Kidney (tissue), 14 donors: ENCODE measurements around the gene WDR64. TPM values are rescaled to one million over a fixed set of nuclear protein-coding genes. Genes with fewer than 3 reads are reported as not detected.

Experiments
- DNase-seq, 5 donors: peaks; one replicate each; pipeline ENCODE4 v3.0.0-alpha.2; 2013 to 2020
- FAIRE-seq: peaks from 2 replicates; lab custom pipeline; 2012; peaks lifted over from hg19 to GRCh38; lab: Jason Lieb, UNC
- H3K27ac ChIP-seq, 2 donors: one replicate each; pipeline ENCODE4 v1.7.0; 2013; ENCODE audit warnings: low read depth in 2 of 2, low read length in 2 of 2, inconsistent platforms in 1 of 2
- H3K27me3 ChIP-seq: one replicate; pipeline ENCODE4 v1.7.1; 2013; ENCODE audit warnings: low read length, inconsistent platforms; ENCODE audit not compliant: control insufficient read depth, insufficient read depth
- H3K36me3 ChIP-seq, 3 donors: one replicate each; pipeline versions ENCODE4 v1.7.0 to v1.7.1; 2013; ENCODE audit warnings: low read length in 3 of 3, control low read depth in 1 of 3, inconsistent platforms in 1 of 3; ENCODE audit not compliant: insufficient read depth in 3 of 3, control insufficient read depth in 2 of 3
- H3K4me1 ChIP-seq, 3 donors: one replicate each; pipeline versions ENCODE4 v1.7.0 to v1.7.1; 2013; ENCODE audit warnings: low read length in 3 of 3, inconsistent platforms in 1 of 3, low read depth in 1 of 3; ENCODE audit not compliant: control insufficient read depth in 2 of 3, insufficient read depth in 2 of 3
- H3K4me3 ChIP-seq, 3 donors: one replicate each; pipeline versions ENCODE4 v1.7.0 to v1.8.1; 2013; ENCODE audit warnings: low read length in 3 of 3, control low read depth in 1 of 3, inconsistent platforms in 1 of 3
- H3K9ac ChIP-seq, 3 donors: one replicate each; pipeline versions ENCODE4 v1.7.0 to v1.7.1; 2013; ENCODE audit warnings: low read length in 3 of 3, control low read depth in 1 of 3, inconsistent platforms in 1 of 3
- H3K9me3 ChIP-seq, 3 donors: one replicate each; pipeline versions ENCODE4 v1.7.0 to v1.7.1; 2013; ENCODE audit warnings: low read length in 3 of 3, control low read depth in 1 of 3, inconsistent platforms in 1 of 3; ENCODE audit not compliant: control insufficient read depth in 2 of 3, insufficient read depth in 1 of 3
- intact Hi-C: fragments of 100-400 bp; cut with DNase I; formaldehyde crosslinking; loops from one replicate; pipeline ENCODE4 v1.11.1; 2022
- polyA plus RNA-seq: library from polyadenylated mRNA; stranded (reverse); fragments of 350-450 nt; fragmentation: Illumina TruSeq; extraction: RNeasy Lipid Tissue Mini Kit (QIAGEN cat#74804); gene quantifications from one replicate; pipeline ENCODE4 v1.2.3, GENCODE V29; 2014; ENCODE audit warnings: low read depth, low replicate concordance; ENCODE audit not compliant: insufficient read depth
- total RNA-seq: library from RNA; stranded (reverse); fragmentation: NEBNext Ultra II Directional; extraction: Animal tissue kit (Norgen Biotek cat#: 25700); gene quantifications from one replicate; pipeline ENCODE4 v1.2.1, GENCODE V29; 2021
- TF ChIP-seq, protein P1 (sequence below): IDR thresholded peaks from 3 replicates; pipeline ENCODE4 v1.5.1; 2012; ENCODE audit warnings: mild to moderate bottlenecking, moderate library complexity, borderline replicate concordance; ENCODE audit not compliant: insufficient read depth; ENCODE audit errors: extremely low read depth
- donor health status: control.
- donor health status: control.
- donor health status: control.
- donor health status: control.
- donor health status: control.
- donor health status: DM: yes; HTN: yes; CAD: no.
- donor health status: Normal renal cell carcinoma (clear cell type).

Gene WDR64
- total and polyA plus RNA-seq, 2 donors from 2014 or later = not detected

- intact Hi-C loops = no loop called here
- Histone ChIP-seq H3K36me3 (no peaks in the 10 kb centered on the region), H3K9ac (no peak overlapping the region), H3K4me1 (no peaks in the 10 kb centered on the region), H3K27ac (no peak overlapping the region), H3K27me3 (no peaks in the 10 kb centered on the region), H3K9me3 (no peaks in the 10 kb centered on the region), H3K4me3 (no peak overlapping the region)
- TF ChIP-seq, protein P1, sequence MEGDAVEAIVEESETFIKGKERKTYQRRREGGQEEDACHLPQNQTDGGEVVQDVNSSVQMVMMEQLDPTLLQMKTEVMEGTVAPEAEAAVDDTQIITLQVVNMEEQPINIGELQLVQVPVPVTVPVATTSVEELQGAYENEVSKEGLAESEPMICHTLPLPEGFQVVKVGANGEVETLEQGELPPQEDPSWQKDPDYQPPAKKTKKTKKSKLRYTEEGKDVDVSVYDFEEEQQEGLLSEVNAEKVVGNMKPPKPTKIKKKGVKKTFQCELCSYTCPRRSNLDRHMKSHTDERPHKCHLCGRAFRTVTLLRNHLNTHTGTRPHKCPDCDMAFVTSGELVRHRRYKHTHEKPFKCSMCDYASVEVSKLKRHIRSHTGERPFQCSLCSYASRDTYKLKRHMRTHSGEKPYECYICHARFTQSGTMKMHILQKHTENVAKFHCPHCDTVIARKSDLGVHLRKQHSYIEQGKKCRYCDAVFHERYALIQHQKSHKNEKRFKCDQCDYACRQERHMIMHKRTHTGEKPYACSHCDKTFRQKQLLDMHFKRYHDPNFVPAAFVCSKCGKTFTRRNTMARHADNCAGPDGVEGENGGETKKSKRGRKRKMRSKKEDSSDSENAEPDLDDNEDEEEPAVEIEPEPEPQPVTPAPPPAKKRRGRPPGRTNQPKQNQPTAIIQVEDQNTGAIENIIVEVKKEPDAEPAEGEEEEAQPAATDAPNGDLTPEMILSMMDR = no peak
- FAIRE-seq (no peak), DNase-seq (no peak)
Measured at GRCh38 chr1:241713316-241713715, 61.2 kb downstream of the WDR64 start.

DNA sequence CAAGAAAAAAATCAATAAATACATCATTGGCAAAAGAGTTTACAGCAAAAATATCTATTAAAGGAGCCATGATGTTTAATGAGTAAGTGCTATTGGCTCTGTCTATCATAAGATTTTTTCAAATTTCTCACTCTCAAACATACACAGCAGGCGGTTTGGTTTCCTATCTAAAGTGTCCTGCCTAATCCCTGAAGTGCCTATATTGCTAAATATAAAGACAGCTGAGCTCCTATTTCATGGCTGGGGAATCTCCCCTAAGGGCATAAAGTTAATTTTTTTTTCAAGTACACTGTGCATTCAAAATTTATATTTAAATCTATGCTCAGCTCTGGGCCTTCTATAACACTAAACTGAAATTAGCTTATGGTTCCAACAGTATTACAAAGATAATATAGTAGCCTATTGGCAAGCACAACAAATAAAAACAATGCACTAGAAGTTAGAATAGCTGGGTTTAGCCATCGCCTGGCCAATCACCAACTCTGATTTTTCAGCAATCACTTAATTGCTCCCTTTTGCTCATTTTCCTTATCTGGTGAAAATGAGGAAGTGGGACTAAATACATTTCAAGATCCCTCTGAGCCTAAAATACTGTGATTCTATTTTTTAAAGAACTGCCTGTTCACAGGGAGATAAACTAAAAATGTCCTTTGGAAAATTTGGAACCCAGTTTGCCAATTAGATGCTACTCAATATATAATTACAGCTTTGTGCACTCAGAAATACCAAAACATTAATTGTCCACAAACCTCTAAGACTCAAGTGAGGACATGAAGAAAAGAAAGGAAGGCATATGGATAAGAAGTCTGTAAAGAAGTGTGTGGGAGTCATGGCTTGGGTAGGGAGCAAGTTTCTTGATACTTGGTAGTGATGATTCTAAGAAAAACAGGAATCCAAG is 62.5 kb downstream of the WDR64 start:
- FAIRE-seq (no peak), DNase-seq (no peak)
- no peak overlapping the region for H3K9ac ChIP-seq
- no peak overlapping the region for H3K4me3 ChIP-seq
- H3K4me1 ChIP-seq = no peaks in the 10 kb centered on the region
- no peaks in the 10 kb centered on the region for H3K36me3 ChIP-seq
- H3K27ac ChIP-seq = no peak overlapping the region
- intact Hi-C loops = no loop called here
- TF ChIP-seq, protein P1 = no peak
- no peaks in the 10 kb centered on the region for H3K9me3 ChIP-seq
- no peaks in the 10 kb centered on the region for H3K27me3 ChIP-seq

DNA sequence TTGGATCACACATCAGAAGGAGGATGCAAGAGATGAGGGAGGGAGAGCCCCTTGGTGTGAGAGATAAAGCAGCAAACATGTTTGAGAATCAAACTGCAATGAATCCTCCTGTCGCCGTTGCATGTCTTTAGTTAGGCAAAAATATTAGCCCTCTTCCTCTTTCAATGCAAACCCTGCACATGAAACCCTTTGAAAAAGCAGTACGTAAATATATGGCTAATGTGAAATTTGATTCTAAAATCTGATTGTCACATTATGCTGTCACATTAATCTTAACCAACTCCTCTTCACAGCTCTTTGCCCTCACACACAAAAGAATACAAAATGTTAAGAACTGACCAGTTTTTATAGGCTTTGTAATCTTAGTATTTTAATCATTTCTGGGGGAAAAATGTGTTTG is 63.4 kb downstream of the WDR64 start:
- Histone ChIP-seq H3K27ac (no peak overlapping the region), H3K36me3 (no peaks in the 10 kb centered on the region), H3K9me3 (no peaks in the 10 kb centered on the region), H3K4me3 (no peak overlapping the region), H3K4me1 (no peaks in the 10 kb centered on the region), H3K27me3 (no peaks in the 10 kb centered on the region), H3K9ac (no peak overlapping the region)
- FAIRE-seq (no peak), DNase-seq (peak in 1 of 5 donors; percentile 4)
- TF ChIP-seq, protein P1 = no peak
- intact Hi-C loops = no loop called here
